GM12801 (cell line): ENCODE results near the gene CASD1.

Experiments
- TF ChIP-seq, protein P1 (sequence below): IDR thresholded peaks from one replicate; pipeline ENCODE4 v1.5.1; 2011; ENCODE audit warnings: control low read depth; ENCODE audit not compliant: insufficient read length; ENCODE audit errors: extremely low read depth

CASD1 gene

DNA sequence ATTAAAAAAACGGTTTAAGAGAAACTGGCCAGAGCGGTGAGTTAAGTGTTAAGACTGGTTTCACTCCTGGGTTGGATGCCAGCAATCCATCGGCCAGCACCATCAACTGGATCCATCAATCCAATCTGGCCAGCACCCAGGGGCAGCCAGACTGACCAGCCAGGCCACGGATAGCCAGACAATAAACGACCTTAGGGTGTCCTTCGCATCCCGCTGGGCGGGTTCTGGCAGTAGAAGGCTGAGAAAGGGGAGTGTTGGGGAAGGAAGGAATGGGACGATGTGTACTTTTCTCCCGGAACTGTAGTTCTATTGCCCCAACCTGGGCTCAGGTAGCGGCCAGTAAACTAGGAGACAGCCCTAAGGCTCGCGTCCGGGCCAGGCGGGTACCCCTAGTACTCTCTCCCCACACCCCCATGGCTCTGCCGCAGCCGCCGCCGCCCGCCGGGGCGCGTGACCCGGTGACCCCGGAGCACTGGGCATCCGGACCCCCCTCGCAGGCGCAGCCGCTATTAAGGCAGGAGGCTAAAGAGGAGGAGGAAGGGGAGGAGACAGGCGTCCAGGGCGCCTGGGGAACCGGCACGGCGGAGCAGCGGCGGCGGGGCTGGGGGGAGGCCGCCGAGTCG, at the start of gene CASD1:
TSS of gene CASD1 (plus strand) at position 546 of the 623 bp plus-strand sequence. CDS start 276 bp downstream, outside the sequence.
- TF ChIP-seq, protein P1, sequence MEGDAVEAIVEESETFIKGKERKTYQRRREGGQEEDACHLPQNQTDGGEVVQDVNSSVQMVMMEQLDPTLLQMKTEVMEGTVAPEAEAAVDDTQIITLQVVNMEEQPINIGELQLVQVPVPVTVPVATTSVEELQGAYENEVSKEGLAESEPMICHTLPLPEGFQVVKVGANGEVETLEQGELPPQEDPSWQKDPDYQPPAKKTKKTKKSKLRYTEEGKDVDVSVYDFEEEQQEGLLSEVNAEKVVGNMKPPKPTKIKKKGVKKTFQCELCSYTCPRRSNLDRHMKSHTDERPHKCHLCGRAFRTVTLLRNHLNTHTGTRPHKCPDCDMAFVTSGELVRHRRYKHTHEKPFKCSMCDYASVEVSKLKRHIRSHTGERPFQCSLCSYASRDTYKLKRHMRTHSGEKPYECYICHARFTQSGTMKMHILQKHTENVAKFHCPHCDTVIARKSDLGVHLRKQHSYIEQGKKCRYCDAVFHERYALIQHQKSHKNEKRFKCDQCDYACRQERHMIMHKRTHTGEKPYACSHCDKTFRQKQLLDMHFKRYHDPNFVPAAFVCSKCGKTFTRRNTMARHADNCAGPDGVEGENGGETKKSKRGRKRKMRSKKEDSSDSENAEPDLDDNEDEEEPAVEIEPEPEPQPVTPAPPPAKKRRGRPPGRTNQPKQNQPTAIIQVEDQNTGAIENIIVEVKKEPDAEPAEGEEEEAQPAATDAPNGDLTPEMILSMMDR, result no peak

DNA sequence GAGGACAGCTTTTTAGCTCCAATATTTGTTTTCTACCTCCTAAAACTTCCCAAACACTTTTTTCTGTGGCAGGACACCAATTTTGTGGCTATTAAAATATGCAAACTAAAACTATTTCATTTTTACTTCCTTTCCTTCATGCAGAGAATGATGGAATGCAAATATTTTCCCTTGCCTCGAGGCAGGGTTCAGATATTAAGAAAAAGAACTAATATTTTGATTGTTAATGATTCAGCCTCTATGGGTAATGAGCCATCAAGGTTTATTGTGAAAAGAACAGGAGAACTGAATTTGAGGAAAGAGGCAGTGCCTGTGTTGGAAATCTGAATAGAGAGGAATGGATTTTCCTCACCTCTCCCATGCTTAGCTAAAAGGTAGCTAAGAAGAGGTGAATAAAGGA, 43.1 kb upstream of the CASD1 start:
- TF ChIP-seq, protein P1, result no peak

DNA sequence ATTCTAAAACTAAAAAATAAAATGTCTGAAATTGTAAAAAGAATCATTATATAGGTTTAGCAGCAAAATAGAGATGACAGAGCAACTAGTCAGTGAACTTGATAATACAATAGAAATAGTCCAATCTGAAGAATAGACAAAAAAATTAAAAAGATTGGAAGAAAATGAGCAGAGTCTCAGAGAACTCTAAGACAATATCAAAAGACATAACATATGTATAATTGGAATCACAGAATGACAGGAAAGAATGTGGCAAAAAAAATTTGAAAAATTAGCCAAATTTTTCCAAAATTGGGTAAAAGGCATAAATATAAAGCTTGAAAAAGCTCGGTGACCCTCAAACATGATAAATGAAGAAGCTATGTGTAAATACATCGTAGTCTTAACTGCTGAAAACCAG, 38.0 kb upstream of the CASD1 start:
- TF ChIP-seq, protein P1, result no peak

DNA sequence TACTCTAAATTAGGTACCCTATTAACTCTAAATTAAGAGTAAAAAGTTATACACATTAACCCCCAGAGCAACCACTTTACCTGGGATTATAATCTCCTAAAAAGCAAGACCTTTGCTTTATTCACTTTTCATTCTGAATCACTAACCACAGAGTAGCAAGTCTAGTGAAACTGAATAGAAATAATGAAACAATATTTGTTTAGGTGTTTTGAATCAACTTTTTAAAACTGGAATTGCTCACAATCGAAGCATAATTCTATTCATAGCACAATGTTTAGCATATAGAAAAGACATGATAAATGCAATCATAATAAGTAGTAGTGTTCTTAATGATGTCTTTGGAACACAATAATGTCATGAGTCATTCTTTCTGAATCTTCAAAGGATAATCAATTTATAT, 37.0 kb upstream of the CASD1 start:
- TF ChIP-seq, protein P1, result no peak

DNA sequence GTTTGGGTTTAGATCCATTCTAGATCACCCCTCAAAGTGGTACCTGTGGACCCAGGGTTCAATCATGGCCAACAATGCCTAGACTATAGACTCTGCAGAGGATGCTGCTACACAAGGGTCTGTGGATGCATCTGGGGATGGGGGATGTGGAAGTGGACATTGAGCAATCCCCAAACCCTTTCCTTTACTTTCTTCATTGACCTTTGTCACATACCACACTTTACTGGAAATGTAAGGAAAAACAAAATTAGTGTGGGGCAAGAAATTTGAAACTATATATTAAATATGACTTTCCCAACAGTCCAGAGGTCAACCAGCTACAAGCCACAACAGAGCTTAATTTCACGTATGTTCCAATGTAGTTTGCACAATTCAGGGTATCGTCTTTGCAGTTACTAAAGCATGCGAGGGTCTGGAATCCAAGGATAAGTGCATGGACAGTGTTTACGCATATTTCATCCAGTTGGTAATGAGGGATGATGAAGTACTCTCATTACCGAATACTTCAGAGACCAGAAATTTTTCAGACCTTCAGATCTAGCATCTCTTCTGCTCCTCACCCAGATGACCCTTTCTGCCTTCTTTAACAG, 33.3 kb upstream of the CASD1 start:
- TF ChIP-seq, protein P1, result no peak

DNA sequence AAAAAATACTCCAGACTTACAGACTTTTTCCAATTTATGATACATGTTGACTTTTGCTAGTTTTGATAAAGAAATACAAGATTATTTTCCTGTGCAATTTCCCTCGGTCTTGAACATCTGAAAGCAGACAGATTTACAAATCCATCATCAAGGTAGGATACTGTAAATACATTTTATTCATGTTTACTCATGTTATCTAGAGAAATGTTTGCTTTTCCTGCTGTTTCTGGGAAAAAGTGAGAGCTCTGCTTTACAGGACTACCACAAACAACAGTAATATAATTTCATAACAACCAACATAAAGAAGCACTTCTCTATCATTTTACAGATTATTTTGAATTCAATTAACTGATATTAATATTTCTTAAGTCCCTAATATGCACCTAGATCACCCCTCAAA, 31.7 kb upstream of the CASD1 start:
- TF ChIP-seq, protein P1, result no peak

DNA sequence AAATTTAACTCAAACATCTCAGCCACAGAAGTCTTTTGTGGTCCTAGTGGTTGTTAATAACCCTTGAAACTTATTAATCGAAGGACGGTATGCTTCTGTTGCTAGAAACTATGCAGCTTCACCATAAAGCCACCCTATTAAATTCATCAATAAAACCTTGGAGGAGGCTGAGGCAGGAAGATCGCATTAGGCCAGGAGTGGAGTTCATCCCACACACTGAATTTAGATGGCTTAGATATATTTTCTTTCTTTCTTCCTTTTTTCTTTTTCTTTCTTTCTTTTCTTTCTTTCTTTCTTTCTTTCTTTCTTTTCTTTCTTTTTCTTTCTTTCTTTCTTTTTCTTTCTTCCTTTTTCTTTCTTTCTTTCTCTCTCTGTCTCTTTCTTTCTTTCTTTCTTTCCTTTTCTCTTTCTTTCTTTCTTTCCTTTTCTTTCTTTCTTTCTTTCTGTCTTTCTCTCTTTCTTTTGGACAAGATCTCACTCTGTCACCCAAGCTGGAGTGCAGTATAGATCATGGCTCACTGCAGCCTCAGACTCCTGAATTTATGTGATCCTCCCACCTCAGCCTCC, 30.9 kb upstream of the CASD1 start:
- TF ChIP-seq, protein P1, result no peak
